NCI-H2029 treated with DMSO at 0.1 percent for 48 hours (cell line): Measurements from ENCODE around the gene ZNF831.

Source experiments
- DNase-seq: peaks from one replicate; lab custom pipeline; 2025; lab: John Stamatoyannopoulos, UW

The ZNF831 gene

DNA sequence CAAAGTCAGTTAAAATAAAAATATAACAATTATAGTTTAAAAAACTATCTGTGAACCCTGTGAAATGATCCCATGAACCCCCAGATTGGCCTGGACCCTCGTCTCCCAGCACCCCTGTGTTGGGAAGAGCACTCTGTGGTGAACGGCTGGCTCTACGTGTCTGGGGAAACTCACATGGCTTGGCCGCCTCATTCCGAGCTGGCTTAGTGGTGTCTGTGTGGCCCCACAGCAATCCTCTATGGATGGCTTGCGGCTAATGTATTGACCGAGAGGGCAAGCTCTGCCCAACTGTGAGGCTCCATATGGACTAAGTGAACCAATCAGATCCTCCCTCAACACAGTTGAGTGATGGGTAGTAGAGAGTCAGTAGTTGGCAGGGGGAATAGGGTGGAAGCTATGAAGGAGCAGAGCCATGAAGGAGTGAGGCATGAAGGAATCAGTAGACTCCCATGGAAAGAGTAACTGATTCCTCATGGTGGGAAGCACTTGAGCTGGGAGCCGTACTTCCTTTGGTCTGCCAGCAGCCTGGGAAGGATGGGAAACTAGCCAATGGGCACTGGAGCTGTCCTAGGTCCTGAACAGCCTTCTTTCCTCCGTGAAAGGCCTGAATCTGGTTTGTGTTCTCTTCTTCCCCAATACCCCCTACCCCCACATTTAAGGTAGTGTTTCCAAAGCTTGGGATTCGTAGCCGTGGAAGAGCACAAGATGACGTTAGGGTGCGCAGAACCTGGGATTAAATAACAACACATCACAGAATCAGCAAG, 21.6 kb upstream of the ZNF831 start:
- no peak for DNase-seq

- no peak for DNase-seq
Observed at GRCh38 chr20:59143326-59143725, 20.3 kb upstream of the ZNF831 start.

DNA sequence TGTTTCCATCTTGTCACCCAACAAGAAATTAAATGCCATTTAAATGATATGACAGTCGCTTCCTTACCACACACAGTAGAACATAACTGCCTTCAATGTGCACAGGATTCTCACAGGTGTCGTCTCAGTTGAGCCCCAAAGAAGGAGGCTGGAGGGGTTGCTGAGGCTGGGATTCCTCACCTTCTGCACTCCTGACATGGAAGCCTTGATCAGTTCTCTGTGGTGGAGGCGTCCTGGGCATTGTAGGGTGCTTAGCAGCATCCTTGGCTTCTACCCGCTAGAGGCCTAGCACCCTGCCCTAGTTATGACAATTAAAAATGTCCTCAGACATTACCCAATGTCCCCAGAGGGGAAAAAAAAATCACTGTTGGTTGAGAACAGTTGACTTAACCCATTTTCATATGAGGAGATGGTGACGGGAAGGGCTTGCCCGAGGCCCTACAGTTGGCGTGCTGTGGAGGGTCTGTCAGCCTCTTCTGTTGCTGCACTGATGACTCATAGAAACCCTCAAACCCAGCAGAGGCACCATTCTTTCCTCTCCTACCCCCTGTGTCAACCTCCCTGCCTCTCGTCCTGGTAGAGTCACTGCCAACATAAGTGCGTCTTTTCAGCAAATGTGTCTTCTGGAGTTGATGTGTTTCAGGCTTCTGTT, 19.3 kb upstream of the ZNF831 start:
- DNase-seq, result no peak

DNA sequence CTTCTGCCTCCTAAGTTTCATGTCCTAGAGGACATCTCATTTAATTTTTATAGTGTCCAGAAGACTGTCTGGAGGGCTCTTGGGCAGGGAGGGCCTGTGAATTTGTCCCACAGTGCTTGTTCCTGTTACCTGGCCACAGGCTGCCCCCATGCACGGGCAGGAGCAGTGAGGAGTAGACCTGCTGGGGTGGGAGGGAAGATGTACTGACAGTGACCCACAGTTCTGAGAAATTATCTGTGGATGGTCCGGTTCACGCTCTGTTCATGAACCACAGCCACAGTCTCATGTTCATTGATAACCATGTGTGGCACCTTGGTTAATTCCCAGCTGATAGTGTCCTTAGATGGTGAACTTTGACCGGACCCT, 18.8 kb upstream of the ZNF831 start:
- no peak for DNase-seq

DNA sequence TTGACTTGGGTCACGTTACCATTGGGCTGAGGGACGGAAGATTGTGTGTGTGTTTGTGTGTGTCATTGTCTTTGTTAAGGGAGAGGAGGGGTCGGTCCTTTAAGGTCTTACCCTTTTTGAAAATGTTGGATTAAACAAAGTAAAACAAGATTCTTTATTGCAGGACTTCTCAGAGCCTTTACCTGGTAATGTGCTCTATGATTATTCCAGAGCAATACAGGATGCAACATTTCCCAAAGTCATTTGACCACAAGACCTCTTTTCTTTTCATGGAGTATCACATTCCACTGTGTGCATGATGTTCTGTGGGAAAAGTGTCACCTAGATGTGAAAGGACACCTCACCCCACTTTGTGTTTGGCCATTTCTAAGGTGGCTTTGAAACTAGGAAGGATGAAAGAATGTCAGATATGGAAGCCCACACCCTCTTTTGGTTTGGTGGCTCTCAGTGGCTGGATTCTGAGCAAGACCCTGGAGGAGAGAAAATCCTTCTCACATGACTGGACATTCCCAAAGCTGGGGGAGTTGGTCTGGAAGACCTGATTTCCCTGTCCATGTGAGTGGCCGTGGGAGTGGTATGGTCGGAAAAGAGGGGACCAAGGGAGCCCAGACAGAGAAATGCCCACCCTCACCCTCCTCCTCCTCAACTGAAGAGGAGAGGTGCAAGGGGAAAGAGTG, 18.2 kb upstream of the ZNF831 start:
- DNase-seq, result no peak

DNA sequence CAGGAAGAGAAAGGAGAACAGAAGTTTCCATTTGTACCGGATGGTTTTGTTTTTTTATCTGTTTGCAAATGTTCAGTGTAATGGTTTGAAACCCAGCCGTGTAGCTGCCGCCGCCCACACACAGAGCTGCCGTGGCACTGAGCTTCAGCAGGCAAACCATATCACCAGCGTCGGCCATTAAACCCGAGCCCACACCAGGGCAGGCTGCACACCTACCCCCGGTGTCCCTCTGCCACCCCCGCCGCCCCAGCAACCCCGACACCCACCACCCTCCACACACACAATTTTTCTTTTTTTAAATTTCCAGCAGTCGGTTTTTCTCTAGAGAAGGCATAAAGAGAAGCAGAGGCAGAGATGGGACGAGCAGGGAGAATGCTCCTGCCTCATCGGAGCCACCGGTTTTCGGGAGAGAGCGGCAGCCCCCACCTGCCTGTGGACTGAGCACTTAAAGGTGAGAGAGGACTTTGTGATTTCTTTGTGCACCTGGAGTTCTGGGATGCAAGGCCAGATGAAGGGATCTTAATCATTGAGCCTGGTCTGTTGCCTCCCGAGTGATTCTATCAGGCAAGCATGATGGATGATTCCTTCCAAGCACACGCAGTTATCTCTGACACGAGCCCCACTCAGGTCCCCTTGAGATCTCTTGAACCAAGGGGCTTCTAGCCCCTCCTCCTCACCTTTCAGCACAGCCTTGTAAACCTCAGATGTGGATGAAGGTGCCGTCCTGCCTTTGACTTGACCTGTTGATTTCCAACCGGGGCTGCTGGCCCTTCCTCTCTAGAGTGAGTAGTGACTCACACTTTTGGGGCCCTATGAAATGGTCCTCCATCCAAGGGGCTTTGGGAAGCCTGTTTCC, 17.5 kb upstream of the ZNF831 start:
- DNase-seq, result no peak

- no peak for DNase-seq
Observed at GRCh38 chr20:59146780-59147565, 16.6 kb upstream of the ZNF831 start.

DNA sequence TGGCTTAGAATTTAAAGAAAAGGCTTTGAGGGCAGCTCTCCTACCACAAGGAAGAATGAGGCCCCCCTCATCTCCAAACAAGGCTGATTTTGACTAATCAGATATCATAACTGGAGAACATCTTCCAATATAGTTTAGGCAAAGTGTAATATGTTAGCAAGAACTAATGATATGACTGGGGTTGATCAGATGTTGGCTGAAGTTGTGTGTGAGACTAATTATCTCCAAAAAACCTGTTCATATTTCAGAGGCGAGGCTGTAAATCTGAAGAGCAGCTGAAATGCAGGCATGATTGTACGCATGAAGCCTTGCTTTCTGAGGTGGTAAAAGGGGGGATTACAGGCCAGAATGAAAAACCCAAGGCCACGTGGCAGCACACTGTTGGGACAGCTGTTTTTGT, 16.0 kb upstream of the ZNF831 start:
- no peak for DNase-seq

GRCh38 chr20:59148701-59149493, 14.7 kb upstream of the ZNF831 start:
- DNase-seq, result no peak

DNA sequence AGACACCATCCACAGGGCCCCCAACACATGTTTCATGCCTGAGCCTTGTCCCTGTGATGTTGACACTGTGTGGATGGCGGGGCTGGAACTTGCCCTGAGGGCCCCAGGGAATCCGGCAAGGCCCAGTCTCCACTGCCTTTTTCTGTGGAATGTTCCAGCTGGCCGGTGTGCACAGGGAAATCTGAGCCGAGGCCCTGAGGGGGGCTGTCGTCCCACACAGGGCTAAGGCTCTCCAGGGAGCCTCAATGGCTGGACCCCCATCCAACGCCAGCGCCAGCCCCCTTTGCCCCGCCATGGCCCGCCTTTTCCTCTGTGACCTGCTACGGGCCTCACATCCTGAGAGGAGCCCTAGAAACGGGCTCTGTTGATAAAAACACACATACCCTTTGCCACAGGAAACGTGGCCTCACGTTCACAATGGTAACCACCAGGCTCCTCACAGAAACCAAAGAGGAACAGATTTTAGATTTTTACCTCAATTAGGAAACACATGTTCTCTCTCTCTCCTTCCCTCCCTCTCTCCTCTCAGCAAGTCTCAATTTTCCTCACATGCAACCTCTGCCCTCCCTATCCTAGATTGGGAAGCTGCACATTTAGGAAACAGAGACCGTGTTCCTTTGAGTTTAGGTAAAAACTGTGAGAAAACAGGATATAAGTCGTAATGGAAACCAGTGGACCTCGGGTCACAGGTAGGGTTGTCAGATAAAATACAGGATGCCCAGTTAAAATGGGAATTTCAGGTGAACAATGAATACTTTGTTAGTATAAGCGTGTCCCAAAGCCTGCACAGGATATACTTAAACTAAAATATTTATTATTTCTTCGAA, 13.7 kb upstream of the ZNF831 start:
- DNase-seq, result no peak

DNA sequence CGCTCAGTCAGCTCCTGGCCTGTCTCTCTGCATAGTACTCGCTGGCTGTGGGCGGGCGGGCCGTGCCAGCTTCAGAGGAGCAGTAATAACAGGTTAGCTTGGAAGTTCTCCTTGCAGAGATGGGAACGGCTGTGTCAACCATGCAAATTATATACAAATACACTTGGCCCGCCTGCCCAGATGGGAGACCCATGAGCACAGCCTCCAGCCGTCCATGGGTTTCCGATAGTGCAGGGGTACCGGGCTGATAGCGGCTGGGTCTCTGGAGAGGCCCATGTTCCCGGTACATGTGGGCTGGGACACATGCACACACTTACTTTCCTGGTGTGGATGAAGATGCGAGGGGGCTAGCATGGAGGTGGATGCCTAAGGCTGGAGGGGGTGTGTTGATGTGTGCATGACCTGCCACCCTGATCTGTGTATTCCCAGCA, 12.8 kb upstream of the ZNF831 start:
- no peak for DNase-seq

- DNase-seq, result no peak
Observed at GRCh38 chr20:59151391-59151790, 12.2 kb upstream of the ZNF831 start.

- no peak for DNase-seq
Observed at GRCh38 chr20:59151820-59152219, 11.8 kb upstream of the ZNF831 start.

- no peak for DNase-seq
Observed at GRCh38 chr20:59152559-59153354, 10.9 kb upstream of the ZNF831 start.

GRCh38 chr20:59153355-59153681, 10.3 kb upstream of the ZNF831 start:
- no peak for DNase-seq

DNA sequence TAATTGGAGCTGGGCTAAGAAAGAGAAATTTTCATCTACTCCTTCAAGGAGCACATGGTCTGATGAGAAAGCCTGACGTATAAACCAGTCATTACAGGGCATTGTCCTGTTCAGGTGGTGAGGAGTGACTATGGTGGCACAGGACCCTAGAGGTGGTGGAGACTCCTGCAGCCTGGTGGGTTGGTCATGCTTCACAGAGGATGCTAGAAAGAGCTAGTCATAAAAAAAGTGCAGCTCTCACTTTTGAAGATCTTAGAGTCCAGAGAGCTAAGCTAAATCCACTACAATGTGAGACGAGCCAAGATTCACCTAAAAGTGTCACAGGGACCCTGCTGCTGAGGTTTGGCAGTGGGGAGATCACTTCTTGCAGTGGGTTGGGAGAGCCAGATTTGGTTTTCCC, 9.8 kb upstream of the ZNF831 start:
- DNase-seq, result no peak

DNA sequence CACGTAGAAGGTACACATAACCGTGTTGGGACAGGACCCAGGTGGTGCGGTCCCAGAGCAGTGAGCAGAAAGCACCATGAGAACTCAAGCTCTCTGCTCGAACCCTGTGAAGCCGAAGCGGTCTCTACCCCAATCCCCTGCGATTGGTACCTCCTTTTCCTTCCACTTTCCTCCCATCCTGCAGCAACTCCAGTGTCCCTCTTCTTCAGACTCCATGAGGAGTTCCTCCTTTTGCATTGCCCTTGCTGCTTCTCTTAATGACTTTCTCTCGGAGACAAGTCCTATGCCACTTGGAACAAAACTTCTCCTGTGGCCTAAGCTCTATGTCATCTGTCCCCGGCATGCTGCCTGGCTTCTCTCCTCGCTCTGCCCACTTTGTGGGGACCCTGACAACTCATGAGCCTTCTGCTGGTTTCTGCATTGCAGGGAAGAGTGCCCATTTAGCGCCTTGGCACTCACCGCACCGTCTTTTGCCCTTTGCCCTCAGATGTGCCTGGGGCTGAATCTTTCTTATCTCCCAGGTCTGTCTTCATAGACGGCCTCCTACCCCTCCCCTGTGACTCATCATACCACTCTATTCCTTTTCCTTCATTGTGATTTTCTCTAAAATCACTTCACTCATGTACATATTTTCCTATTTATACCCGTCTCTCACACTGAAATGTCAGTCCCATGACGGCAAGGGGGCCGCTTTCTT, 9.2 kb upstream of the ZNF831 start:
- no peak for DNase-seq

GRCh38 chr20:59157064-59157463, 6.6 kb upstream of the ZNF831 start:
- no peak for DNase-seq

DNA sequence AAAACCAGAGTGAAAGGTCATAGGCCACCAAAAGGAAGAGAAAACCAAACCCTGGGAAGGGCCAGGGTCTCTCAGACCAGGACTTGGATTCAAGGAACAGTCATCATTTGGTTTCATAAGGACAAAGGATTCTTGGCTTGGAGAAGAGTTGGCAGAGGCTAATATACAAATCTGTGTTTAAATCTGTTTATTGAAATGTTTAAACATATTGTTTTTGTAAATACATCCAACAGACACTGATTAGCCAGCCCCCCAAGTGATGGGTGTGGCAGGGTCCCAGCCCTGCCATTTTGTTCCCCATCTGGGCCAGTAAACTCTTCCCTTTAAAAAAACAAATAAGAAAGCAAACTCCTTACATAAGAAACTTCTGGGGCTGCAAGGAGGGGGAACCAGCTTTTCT, 6.1 kb upstream of the ZNF831 start:
- no peak for DNase-seq
